Activated B cell treated with CpG ODN at 0.5 μM for 24 hours (primary cell): Measurements from ENCODE around the gene TCF15. TPM values are rescaled to one million over a fixed set of nuclear protein-coding genes. Genes with fewer than 3 reads are reported as not detected.

Source experiments
- ATAC-seq: fragments of 200-7000 bp; cut with Tn5 transposase; one replicate; pipeline ENCODE4 v1.10.0; 2021; ENCODE audit warnings: low read depth, mild to moderate bottlenecking, moderate library complexity
- CTCF ChIA-PET: fragments of 350-600 bp; sonication (Branson Sonifier 250); formaldehyde crosslinking; loops from one replicate; lab custom pipeline; 2021; ENCODE audit warnings: antibody characterized with exemption; lab: Charles Lee
- POLR2A ChIA-PET: fragments of 350-600 bp; sonication (Branson Sonifier 250); formaldehyde crosslinking; loops from one replicate; lab custom pipeline; 2021; ENCODE audit warnings: antibody characterized with exemption; lab: Charles Lee
- DNase-seq: peaks from one replicate; pipeline ENCODE4 v3.0.0; 2022
- H3K27ac Mint-ChIP-seq: one replicate; pipeline ENCODE4 v1.8.0; 2020; ENCODE audit warnings: mixed read lengths
- H3K27me3 Mint-ChIP-seq: one replicate; pipeline ENCODE4 v1.8.0; 2021; ENCODE audit warnings: mixed read lengths
- H3K36me3 Mint-ChIP-seq: one replicate; pipeline ENCODE4 v1.8.0; 2021; ENCODE audit warnings: low read depth, mixed read lengths
- H3K4me1 Mint-ChIP-seq: one replicate; pipeline ENCODE4 v1.8.0; 2021; ENCODE audit warnings: mixed read lengths
- H3K4me3 Mint-ChIP-seq: one replicate; pipeline ENCODE4 v1.8.0; 2020; ENCODE audit warnings: mild to moderate bottlenecking, mixed read lengths
- H3K9me3 Mint-ChIP-seq: one replicate; pipeline ENCODE4 v1.8.0; 2020; ENCODE audit warnings: mixed read lengths
- CTCF ChIP-seq: fragments of 200-600 bp; IDR thresholded peaks from one replicate; pipeline ENCODE4 v1.8.0; 2022; ENCODE audit warnings: antibody characterized with exemption, mild to moderate bottlenecking
- intact Hi-C: fragments of 100-400 bp; cut with micrococcal nuclease; formaldehyde crosslinking; loops from one replicate; pipeline ENCODE4 v1.15.1; 2024
- total RNA-seq: library from RNA; stranded (reverse); gene quantifications from 2 replicates; pipeline ENCODE4 v1.2.3, GENCODE V29; 2022

The TCF15 gene
- total RNA-seq, 1 donor from 2014 or later = not detected

DNA sequence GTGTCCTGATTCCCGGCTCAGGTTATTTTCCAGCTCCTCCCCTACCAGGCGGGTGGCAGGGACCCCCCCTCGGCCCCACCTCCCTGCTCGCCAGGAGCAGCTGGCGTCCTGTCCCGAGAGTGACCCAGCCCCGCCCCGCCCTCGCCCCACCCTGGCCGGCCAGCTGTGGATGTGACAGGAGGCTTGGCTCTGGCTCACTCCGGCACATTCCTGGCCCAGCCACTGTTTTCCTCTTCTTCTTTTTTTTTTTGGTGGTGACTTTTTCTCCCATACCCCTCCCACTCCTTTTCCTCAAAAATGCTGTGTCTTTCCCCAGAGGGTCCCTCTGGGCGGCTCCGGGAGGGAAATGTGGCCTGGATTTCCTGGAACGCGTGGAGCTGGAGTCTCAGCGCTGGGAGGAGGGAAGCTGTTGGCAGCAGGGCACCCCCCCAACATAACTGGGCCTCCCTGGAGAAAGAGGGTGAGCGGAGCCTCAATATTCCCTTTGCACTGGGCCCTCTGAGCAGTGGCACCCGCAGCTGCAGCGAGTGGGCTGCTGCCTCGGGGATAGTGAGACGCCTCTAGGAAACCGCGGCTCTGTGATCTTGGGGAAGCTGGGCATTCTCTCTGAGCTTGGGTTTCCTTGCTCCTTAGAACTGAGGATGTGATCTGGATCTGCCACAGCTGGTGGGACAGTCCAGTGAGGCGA is 38.2 kb downstream of the TCF15 start:
- Mint-ChIP-seq H3K27ac (no peak overlapping the region), H3K4me3 (no peak overlapping the region), H3K4me1 (no peaks in the 10 kb centered on the region), H3K9me3 (no peaks in the 10 kb centered on the region), H3K36me3 (no peaks in the 10 kb centered on the region), H3K27me3 (peaks cover 35% of the 10 kb centered on the region)
- ChIA-PET POLR2A (no interaction called here), CTCF (no interaction called here)
- intact Hi-C loops = no loop called here
- TF ChIP-seq CTCF = no peak
- ATAC-seq (no peak), DNase-seq (no peak)

DNA sequence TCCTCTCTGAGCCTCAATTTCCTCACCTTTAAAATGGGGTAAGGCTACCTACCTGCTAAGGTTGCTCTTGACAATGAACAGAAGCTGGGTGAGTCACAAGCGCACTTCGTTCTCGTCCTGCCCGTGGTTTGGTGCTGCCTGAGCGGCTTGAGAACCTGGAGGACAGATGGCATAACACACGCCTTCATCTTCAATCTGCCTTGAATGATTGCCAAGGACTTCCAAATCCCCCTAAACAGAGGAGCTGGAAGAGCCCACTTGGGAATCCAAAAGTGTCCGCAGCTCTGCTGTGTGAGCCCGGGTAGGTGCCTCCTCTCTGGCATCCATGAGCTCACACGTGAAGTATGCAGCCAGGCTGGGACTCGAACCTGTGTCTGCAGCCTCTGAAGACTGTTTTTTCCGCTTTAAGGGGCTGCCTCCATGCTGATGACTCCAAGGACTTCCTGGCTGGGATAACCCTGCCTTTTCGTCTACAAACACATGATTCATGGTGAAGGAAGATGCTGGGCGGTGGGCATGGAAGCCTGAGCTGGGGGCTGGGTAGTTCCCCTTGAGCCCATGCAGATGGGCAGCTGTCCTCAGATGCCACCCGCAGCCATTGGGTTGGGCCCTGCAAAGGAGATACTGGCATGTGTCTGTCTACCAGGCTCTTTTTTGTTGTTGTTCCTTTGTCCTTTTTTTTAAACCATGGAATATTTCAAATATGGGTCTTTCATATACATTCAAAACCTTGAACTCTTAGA is 41.3 kb downstream of the TCF15 start:
- CTCF ChIA-PET = no interaction called here
- Mint-ChIP-seq H3K9me3 (no peaks in the 10 kb centered on the region), H3K27me3 (peaks cover 30% of the 10 kb centered on the region), H3K27ac (no peak overlapping the region), H3K4me1 (no peaks in the 10 kb centered on the region), H3K4me3 (no peak overlapping the region), H3K36me3 (no peaks in the 10 kb centered on the region)
- POLR2A ChIA-PET = interaction anchor here (0.5 kb wide), 1 partner anchor 70 kb away, joined by 4 read pairs; no protein-coding TSS in a partner anchor
- DNase-seq (no peak), ATAC-seq (no peak)
- TF ChIP-seq CTCF = no peak
- intact Hi-C loops = no loop called here

GRCh38 chr20:568097-568652 is 41.9 kb downstream of the TCF15 start:
- ChIA-PET CTCF (no interaction called here), POLR2A (interaction anchor here (0.5 kb wide), 1 partner anchor 71 kb away, joined by 4 read pairs; no protein-coding TSS in a partner anchor)
- no peak overlapping the region for H3K27ac Mint-ChIP-seq
- intact Hi-C loops = no loop called here
- no peak for DNase-seq
- no peak overlapping the region for H3K4me3 Mint-ChIP-seq
- peaks cover 26% of the 10 kb centered on the region for H3K27me3 Mint-ChIP-seq
- H3K9me3 Mint-ChIP-seq = no peaks in the 10 kb centered on the region
- no peak for ATAC-seq
- no peaks in the 10 kb centered on the region for H3K4me1 Mint-ChIP-seq
- no peaks in the 10 kb centered on the region for H3K36me3 Mint-ChIP-seq
- no peak for TF ChIP-seq CTCF

DNA sequence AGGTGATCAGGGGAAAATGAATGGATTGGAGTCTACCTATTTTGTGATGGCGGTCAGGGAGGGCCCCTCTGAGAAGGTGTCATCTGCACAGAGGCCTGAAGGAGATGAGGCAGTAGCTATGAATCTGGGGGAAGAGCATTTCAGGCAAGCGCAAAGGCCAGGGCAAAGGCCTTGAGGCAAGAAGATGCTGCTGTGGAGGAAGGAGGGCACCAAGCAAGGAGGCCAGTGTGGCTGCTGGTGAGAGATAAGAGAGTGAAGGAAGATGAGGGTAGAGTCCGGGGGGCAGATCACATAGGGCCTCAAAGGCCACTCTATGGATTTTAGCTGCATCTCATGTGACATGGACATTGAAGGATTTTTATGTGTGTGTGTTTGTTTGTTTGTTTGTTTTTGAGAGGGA is 45.9 kb downstream of the TCF15 start:
- Mint-ChIP-seq H3K9me3 (no peaks in the 10 kb centered on the region), H3K4me3 (no peak overlapping the region), H3K4me1 (no peaks in the 10 kb centered on the region), H3K27ac (no peak overlapping the region), H3K27me3 (peaks cover 23% of the 10 kb centered on the region), H3K36me3 (no peaks in the 10 kb centered on the region)
- ATAC-seq = no peak
- intact Hi-C loops = loop anchor here (5.0 kb wide), 1 partner anchor 103 kb away; no protein-coding TSS in a partner anchor
- no peak for DNase-seq
- ChIA-PET POLR2A (no interaction called here), CTCF (no interaction called here)
- TF ChIP-seq CTCF = no peak

DNA sequence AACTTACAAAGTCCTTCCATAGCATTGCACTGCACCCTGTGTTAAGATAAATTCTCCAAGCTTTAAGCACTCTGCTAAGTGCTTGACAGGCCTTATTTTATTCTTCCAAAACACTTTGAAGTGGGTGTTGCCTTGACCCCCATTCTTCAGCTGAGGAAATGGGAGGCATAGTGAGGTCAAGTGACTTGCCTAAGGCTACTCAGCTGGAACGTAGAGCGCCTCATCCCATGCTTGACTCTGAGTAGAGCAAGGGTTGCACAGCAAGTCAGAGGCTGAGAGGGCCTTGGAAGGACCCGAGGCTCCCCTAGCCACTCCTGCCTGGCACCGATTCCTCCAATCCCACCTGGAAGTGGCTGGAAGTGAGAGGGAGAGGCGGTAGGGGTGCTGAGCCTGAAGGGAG is 46.9 kb downstream of the TCF15 start:
- POLR2A ChIA-PET = no interaction called here
- intact Hi-C loops = loop anchor here (5.0 kb wide), 1 partner anchor 104 kb away; no protein-coding TSS in a partner anchor
- Mint-ChIP-seq H3K27me3 (peaks cover 20% of the 10 kb centered on the region), H3K27ac (no peak overlapping the region), H3K9me3 (no peaks in the 10 kb centered on the region), H3K36me3 (no peaks in the 10 kb centered on the region), H3K4me3 (no peak overlapping the region), H3K4me1 (no peaks in the 10 kb centered on the region)
- no peak for DNase-seq
- ATAC-seq = no peak
- CTCF ChIA-PET = interaction anchor here (1.3 to 1.9 kb wide), 3 partner anchors 82 to 176 kb away, joined by 5 to 12 read pairs (median 8); no protein-coding TSS in a partner anchor
- no peak for TF ChIP-seq CTCF
